PC-3 (cell line): ENCODE results near the gene COP1.

Experiments
- CTCF ChIP-seq: fragments of 300-600 bp; sonication (generic); conservative IDR thresholded peaks from 2 replicates; pipeline ENCODE4 v1.5.1; 2017; ENCODE audit warnings: antibody characterized with exemption, low read depth, mild to moderate bottlenecking, low read length
- EZH2 ChIP-seq: fragments of 300-600 bp; sonication (generic); IDR thresholded peaks from one replicate; pipeline ENCODE4 v1.6.1; 2017; ENCODE audit warnings: antibody characterized with exemption, mild to moderate bottlenecking, low read length; ENCODE audit not compliant: unreplicated experiment

DNA sequence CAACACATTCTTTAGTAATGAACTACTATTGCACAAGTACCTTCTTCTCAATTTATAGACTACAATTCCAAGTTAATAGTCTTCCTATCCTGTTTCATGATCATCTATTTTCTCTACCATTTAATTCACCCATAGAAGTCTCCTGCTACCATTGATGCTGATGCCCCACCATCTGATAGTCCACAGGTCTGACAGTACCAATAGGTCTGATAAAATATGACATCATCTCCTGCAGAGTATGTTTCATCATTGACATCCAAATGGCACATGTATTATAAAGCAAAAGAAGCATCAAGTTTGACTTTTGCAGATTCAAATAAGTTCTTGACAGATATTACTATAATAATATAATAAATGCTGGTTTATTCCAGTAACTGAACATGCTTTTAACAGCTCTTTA, 5.5 kb downstream of the COP1 start:
- TF ChIP-seq CTCF, result no peak
- TF ChIP-seq EZH2, result no peak
